Measurements from ENCODE around the gene TEX10. TPM values are rescaled to one million over a fixed set of nuclear protein-coding genes. Genes with fewer than 3 reads are reported as not detected.

Gene TEX10
- total and polyA plus RNA-seq, 2 of the 13 experiments (the other 11 are each of a cell fraction or from before 2014, with no cell fraction given): 18.1 to 38.7 TPM

DNA sequence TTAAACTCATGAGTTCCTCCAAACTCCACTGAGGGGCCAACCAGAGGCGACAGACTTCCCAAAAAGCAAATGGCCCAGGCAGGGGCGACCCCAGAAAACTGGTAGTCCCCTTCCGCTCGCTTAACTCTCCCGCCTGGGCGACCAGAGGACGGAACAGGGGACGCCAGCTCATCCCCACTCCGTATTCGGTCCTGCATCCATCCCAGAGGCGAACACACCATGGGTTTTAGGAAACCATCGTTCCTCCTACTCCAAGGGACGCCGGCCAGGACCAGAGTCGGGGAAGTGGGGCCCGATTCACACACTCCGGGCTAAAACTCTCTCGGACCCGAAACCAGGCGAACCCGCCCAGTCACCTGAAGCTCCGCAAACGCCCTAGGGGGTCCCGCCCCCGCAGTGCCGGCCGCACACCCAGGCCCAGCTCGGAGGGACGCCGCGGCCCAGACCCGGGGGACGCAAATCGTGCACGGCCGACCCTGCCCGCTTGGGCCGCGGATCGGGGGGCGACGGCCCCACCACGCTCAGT, 478 bp downstream of the TEX10 start (continued):
- TF ChIP-seq ZNF747 (CRISPR knock-in tag; IDR thresholded peaks at IDR 0.05; ENCODE audit: borderline replicate concordance) (no peak), AGO2 (optimal IDR thresholded peaks at IDR 0.05; ENCODE audit: low read depth, low read length) (peak; percentile 80), BORCS8-MEF2B (CRISPR knock-in tag; IDR thresholded peaks at IDR 0.05) (no peak), ZNF326 (CRISPR knock-in tag; IDR thresholded peaks at IDR 0.05; ENCODE audit: borderline replicate concordance) (no peak), SPEN (CRISPR knock-in tag; IDR thresholded peaks at IDR 0.05; ENCODE audit: low read depth) (no peak), HOXD1 (CRISPR knock-in tag; IDR thresholded peaks at IDR 0.05) (no peak), ZNF766 (CRISPR knock-in tag; IDR thresholded peaks at IDR 0.05; ENCODE audit: borderline replicate concordance) (no peak), ZNF253 (CRISPR knock-in tag; IDR thresholded peaks at IDR 0.05; ENCODE audit: borderline replicate concordance) (0 out of 2 replicates have a peak, but pooled peaks have one; percentile 61), TEAD2 (CRISPR knock-in tag; IDR thresholded peaks at IDR 0.05) (no peak)
- TF ChIP-seq, protein P1, sequence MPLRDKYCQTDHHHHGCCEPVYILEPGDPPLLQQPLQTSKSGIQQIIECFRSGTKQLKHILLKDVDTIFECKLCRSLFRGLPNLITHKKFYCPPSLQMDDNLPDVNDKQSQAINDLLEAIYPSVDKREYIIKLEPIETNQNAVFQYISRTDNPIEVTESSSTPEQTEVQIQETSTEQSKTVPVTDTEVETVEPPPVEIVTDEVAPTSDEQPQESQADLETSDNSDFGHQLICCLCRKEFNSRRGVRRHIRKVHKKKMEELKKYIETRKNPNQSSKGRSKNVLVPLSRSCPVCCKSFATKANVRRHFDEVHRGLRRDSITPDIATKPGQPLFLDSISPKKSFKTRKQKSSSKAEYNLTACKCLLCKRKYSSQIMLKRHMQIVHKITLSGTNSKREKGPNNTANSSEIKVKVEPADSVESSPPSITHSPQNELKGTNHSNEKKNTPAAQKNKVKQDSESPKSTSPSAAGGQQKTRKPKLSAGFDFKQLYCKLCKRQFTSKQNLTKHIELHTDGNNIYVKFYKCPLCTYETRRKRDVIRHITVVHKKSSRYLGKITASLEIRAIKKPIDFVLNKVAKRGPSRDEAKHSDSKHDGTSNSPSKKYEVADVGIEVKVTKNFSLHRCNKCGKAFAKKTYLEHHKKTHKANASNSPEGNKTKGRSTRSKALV (CRISPR knock-in tag; IDR thresholded peaks at IDR 0.05): no peak
- TF ChIP-seq, protein P2, sequence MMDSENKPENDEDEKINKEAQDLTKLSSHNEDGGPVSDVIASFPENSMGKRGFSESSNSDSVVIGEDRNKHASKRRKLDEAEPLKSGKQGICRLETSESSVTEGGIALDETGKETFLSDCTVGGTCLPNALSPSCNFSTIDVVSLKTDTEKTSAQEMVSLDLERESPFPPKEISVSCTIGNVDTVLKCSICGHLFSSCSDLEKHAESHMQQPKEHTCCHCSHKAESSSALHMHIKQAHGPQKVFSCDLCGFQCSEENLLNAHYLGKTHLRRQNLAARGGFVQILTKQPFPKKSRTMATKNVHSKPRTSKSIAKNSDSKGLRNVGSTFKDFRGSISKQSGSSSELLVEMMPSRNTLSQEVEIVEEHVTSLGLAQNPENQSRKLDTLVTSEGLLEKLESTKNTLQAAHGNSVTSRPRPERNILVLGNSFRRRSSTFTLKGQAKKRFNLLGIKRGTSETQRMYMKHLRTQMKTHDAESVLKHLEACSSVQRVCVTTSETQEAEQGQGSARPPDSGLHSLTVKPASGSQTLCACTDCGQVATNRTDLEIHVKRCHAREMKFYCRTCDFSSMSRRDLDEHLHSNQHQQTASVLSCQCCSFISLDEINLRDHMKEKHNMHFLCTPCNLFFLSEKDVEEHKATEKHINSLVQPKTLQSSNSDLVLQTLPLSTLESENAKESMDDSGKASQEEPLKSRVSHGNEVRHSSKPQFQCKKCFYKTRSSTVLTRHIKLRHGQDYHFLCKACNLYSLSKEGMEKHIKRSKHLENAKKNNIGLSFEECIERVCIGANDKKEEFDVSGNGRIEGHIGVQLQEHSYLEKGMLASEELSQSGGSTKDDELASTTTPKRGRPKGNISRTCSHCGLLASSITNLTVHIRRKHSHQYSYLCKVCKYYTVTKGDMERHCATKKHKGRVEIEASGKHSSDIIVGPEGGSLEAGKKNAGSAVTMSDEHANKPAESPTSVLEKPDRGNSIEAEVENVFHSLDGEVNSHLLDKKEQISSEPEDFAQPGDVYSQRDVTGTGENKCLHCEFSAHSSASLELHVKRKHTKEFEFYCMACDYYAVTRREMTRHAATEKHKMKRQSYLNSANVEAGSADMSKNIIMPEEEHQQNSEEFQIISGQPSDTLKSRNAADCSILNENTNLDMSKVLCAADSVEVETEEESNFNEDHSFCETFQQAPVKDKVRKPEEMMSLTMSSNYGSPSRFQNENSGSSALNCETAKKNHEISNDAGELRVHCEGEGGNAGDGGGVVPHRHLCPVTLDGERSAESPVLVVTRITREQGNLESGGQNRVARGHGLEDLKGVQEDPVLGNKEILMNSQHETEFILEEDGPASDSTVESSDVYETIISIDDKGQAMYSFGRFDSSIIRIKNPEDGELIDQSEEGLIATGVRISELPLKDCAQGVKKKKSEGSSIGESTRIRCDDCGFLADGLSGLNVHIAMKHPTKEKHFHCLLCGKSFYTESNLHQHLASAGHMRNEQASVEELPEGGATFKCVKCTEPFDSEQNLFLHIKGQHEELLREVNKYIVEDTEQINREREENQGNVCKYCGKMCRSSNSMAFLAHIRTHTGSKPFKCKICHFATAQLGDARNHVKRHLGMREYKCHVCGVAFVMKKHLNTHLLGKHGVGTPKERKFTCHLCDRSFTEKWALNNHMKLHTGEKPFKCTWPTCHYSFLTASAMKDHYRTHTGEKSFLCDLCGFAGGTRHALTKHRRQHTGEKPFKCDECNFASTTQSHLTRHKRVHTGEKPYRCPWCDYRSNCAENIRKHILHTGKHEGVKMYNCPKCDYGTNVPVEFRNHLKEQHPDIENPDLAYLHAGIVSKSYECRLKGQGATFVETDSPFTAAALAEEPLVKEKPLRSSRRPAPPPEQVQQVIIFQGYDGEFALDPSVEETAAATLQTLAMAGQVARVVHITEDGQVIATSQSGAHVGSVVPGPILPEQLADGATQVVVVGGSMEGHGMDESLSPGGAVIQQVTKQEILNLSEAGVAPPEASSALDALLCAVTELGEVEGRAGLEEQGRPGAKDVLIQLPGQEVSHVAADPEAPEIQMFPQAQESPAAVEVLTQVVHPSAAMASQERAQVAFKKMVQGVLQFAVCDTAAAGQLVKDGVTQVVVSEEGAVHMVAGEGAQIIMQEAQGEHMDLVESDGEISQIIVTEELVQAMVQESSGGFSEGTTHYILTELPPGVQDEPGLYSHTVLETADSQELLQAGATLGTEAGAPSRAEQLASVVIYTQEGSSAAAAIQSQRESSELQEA (CRISPR knock-in tag; IDR thresholded peaks at IDR 0.05; ENCODE audit: not compliant biosample characterization): no peak
- TF ChIP-seq, protein P3, sequence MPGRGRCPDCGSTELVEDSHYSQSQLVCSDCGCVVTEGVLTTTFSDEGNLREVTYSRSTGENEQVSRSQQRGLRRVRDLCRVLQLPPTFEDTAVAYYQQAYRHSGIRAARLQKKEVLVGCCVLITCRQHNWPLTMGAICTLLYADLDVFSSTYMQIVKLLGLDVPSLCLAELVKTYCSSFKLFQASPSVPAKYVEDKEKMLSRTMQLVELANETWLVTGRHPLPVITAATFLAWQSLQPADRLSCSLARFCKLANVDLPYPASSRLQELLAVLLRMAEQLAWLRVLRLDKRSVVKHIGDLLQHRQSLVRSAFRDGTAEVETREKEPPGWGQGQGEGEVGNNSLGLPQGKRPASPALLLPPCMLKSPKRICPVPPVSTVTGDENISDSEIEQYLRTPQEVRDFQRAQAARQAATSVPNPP (CRISPR knock-in tag; IDR thresholded peaks at IDR 0.05): 0 out of 2 replicates have a peak, but pooled peaks have one; percentile 46
- TF ChIP-seq, protein P4, sequence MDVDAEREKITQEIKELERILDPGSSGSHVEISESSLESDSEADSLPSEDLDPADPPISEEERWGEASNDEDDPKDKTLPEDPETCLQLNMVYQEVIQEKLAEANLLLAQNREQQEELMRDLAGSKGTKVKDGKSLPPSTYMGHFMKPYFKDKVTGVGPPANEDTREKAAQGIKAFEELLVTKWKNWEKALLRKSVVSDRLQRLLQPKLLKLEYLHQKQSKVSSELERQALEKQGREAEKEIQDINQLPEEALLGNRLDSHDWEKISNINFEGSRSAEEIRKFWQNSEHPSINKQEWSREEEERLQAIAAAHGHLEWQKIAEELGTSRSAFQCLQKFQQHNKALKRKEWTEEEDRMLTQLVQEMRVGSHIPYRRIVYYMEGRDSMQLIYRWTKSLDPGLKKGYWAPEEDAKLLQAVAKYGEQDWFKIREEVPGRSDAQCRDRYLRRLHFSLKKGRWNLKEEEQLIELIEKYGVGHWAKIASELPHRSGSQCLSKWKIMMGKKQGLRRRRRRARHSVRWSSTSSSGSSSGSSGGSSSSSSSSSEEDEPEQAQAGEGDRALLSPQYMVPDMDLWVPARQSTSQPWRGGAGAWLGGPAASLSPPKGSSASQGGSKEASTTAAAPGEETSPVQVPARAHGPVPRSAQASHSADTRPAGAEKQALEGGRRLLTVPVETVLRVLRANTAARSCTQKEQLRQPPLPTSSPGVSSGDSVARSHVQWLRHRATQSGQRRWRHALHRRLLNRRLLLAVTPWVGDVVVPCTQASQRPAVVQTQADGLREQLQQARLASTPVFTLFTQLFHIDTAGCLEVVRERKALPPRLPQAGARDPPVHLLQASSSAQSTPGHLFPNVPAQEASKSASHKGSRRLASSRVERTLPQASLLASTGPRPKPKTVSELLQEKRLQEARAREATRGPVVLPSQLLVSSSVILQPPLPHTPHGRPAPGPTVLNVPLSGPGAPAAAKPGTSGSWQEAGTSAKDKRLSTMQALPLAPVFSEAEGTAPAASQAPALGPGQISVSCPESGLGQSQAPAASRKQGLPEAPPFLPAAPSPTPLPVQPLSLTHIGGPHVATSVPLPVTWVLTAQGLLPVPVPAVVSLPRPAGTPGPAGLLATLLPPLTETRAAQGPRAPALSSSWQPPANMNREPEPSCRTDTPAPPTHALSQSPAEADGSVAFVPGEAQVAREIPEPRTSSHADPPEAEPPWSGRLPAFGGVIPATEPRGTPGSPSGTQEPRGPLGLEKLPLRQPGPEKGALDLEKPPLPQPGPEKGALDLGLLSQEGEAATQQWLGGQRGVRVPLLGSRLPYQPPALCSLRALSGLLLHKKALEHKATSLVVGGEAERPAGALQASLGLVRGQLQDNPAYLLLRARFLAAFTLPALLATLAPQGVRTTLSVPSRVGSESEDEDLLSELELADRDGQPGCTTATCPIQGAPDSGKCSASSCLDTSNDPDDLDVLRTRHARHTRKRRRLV (CRISPR knock-in tag; IDR thresholded peaks at IDR 0.05): peak; percentile 16; the same call in 1 of the 2 replicates
